HepG2 (cell line): ENCODE results near the gene MUC13. TPM values are rescaled to one million over a fixed set of nuclear protein-coding genes. Genes with fewer than 3 reads are reported as not detected.

Source experiments
- GTF2F1 ChIP-seq: fragments of 150-350 bp; IDR thresholded peaks from 2 replicates; pipeline ENCODE4 v1.6.1; 2014; ENCODE audit warnings: low read length
- HMGA1 ChIP-seq: sonication (generic); formaldehyde crosslinking; conservative IDR thresholded peaks from 2 replicates; pipeline ENCODE4 v1.4.0; 2020; ENCODE audit warnings: missing genetic modification reagents
- KDM1A ChIP-seq: IDR thresholded peaks from 2 replicates; pipeline ENCODE4 v1.6.1; 2016; ENCODE audit warnings: missing compliant biosample characterization
- MAF1 ChIP-seq: sonication (generic); formaldehyde crosslinking; IDR thresholded peaks from 2 replicates; pipeline ENCODE4 v1.5.0; 2020; ENCODE audit warnings: missing genetic modification reagents, borderline replicate concordance
- PHF5A ChIP-seq: IDR thresholded peaks from one replicate; pipeline ENCODE4 v1.6.1; 2018; ENCODE audit warnings: low read depth, missing genetic modification reagents; ENCODE audit not compliant: unreplicated experiment
- RBM22 ChIP-seq: fragments of 200-400 bp; formaldehyde crosslinking; optimal IDR thresholded peaks from 2 replicates; pipeline ENCODE3; 2017; ENCODE audit warnings: mild to moderate bottlenecking, low read length, moderate library complexity
- SAFB2 ChIP-seq: sonication (generic); formaldehyde crosslinking; IDR thresholded peaks from 2 replicates; pipeline ENCODE4 v1.5.1; 2020; ENCODE audit warnings: missing genetic modification reagents, low read depth, mild to moderate bottlenecking, borderline replicate concordance
- SALL1 ChIP-seq: sonication (generic); formaldehyde crosslinking; IDR thresholded peaks from 2 replicates; pipeline ENCODE4 v1.8.0; 2022; ENCODE audit warnings: mild to moderate bottlenecking, missing genetic modification reagents
- ZFAT ChIP-seq: sonication (generic); formaldehyde crosslinking; conservative IDR thresholded peaks from 2 replicates; pipeline ENCODE4 v1.8.1; 2023; ENCODE audit warnings: missing genetic modification reagents, inconsistent platforms
- ZNF12 ChIP-seq: sonication (generic); formaldehyde crosslinking; IDR thresholded peaks from 2 replicates; pipeline ENCODE4 v1.5.0; 2020; ENCODE audit warnings: missing genetic modification reagents
- ZNF20 ChIP-seq: sonication (generic); formaldehyde crosslinking; IDR thresholded peaks from 2 replicates; pipeline ENCODE4 v1.4.0; 2020; ENCODE audit warnings: mild to moderate bottlenecking, moderate library complexity, missing genetic modification reagents
- ZNF331 ChIP-seq: sonication (generic); formaldehyde crosslinking; IDR thresholded peaks from 2 replicates; pipeline ENCODE4 v1.4.0; 2020; ENCODE audit warnings: missing genetic modification reagents
- ZNF354B ChIP-seq: sonication (generic); formaldehyde crosslinking; IDR thresholded peaks from 2 replicates; pipeline ENCODE4 v1.8.0; 2022; ENCODE audit warnings: mild to moderate bottlenecking, missing genetic modification reagents
- ZNF496 ChIP-seq: sonication (generic); formaldehyde crosslinking; IDR thresholded peaks from 2 replicates; pipeline ENCODE4 v1.8.1; 2023; ENCODE audit warnings: mild to moderate bottlenecking, moderate library complexity, missing genetic modification reagents; ENCODE audit not compliant: insufficient replicate concordance
- ZNF558 ChIP-seq: sonication (generic); formaldehyde crosslinking; IDR thresholded peaks from 2 replicates; pipeline ENCODE4 v1.9.0; 2022; ENCODE audit warnings: mild to moderate bottlenecking, missing genetic modification reagents, borderline replicate concordance
- ZNF788 ChIP-seq: sonication (generic); formaldehyde crosslinking; IDR thresholded peaks from 2 replicates; pipeline ENCODE4 v1.5.0; 2020; ENCODE audit warnings: mild to moderate bottlenecking, missing genetic modification reagents, borderline replicate concordance
- ZNF891 ChIP-seq: sonication (generic); formaldehyde crosslinking; IDR thresholded peaks from 2 replicates; pipeline ENCODE4 v1.5.0; 2020; ENCODE audit warnings: mild to moderate bottlenecking, missing genetic modification reagents
- polyA plus RNA-seq, 8 experiments: library from polyadenylated mRNA; depleted of rRNA in 3 of 8; stranded (reverse) in 7 of 8; unstranded in 1 of 8; fragments of >200 nt; fragmentation: Illumina TruSeq in 4 of 8; extraction: Trizol in 4 of 8; gene quantifications; 2 replicates each; pipeline versions ENCODE4 v1.2.1 to v1.2.3, GENCODE V29; 2011 to 2016; ENCODE audit warnings: low read depth in 4 of 8, missing spikeins in 1 of 8, mixed read lengths in 1 of 8; ENCODE audit not compliant: insufficient read depth in 1 of 8
- total RNA-seq, 5 experiments: library from RNA; depleted of rRNA; stranded (reverse); fragments of >200 nt; fragmentation: Illumina TruSeq; extraction: Trizol; gene quantifications; 2 replicates each; pipeline ENCODE4 v1.2.3, GENCODE V29; 2016; ENCODE audit warnings: low read depth in 1 of 5
- TF ChIP-seq, protein P1 (sequence below): sonication (generic); formaldehyde crosslinking; IDR thresholded peaks from 2 replicates; pipeline ENCODE4 v1.4.0; 2020; ENCODE audit warnings: missing genetic modification reagents, borderline replicate concordance
- TF ChIP-seq, protein P2 (sequence below): sonication (generic); formaldehyde crosslinking; IDR thresholded peaks from 2 replicates; pipeline ENCODE4 v1.4.0; 2020; ENCODE audit warnings: missing genetic modification reagents
- TF ChIP-seq, protein P3 (sequence below): sonication (generic); formaldehyde crosslinking; IDR thresholded peaks from 2 replicates; pipeline ENCODE4 v1.5.1; 2020; ENCODE audit warnings: mild to moderate bottlenecking, missing genetic modification reagents

The MUC13 gene
- total and polyA plus RNA-seq, 2 of the 13 experiments (the other 11 are each of a cell fraction or from before 2014, with no cell fraction given), result 0.04 to 1.2 TPM

DNA sequence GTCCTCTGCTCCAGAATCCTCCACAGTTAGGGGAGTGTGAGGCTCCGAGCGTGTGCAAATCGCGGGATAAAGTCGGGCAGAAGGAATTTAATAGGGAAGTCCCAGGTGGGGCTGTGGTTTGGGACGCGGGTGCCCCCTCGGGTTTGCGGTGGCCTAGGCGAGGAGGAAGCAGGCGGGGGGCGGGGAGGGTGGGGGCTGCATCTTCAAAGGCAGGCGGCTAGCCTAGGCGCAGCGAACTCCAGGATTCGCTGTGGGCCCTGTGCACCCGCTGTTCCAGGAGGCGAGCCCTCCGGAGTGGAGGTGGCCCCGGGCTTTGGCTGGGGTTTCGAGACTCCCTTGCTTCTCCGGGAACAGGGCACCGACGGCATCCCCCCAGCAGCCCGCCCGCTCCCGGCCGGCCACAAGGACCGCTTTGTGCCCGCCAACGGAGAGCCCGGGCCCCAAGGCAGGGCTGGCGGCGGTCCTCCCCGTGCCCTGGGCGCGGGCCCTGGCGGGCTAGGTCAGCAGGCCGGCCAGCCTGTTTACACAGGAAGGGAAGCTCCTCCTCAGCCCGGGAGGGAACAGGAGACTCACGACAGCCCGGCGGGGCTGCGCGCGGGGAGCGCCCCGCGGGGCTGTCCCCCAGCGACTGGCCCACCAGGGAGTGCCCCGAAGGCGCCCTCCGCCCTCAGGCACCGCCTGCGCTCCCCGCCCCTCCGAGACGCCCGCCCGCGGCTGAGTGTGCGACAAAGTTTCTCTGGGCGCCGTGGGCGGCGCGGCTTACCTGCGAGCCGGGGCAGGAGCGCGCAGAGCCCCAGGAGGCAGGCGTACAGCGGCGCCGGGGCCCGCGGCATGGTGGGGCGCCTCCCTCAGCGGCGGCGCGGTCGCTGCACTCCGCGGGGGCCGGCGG, 48.1 kb downstream of the MUC13 start (continued):
- TF ChIP-seq SALL1 (CRISPR knock-in tag) (peak; percentile 47; the same call in 1 of the 2 replicates), KDM1A (CRISPR knock-in tag) (no peak), ZNF331 (no peak), HMGA1 (CRISPR knock-in tag) (no peak), ZNF558 (0 out of 2 replicates have a peak, but pooled peaks have one; percentile 33), PHF5A (no peak), MAF1 (CRISPR knock-in tag) (no peak), ZNF354B (no peak), ZNF496 (CRISPR knock-in tag) (no peak), SAFB2 (CRISPR knock-in tag) (no peak), GTF2F1 (no peak), ZFAT (CRISPR knock-in tag) (no peak), ZNF788 (CRISPR knock-in tag) (peak; percentile 43; the same call in 1 of the 2 replicates), ZNF20 (CRISPR knock-in tag) (no peak), RBM22 (no peak), ZNF891 (0 out of 2 replicates have a peak, but pooled peaks have one; percentile 35), ZNF12 (CRISPR knock-in tag) (no peak)
- TF ChIP-seq, protein P1, sequence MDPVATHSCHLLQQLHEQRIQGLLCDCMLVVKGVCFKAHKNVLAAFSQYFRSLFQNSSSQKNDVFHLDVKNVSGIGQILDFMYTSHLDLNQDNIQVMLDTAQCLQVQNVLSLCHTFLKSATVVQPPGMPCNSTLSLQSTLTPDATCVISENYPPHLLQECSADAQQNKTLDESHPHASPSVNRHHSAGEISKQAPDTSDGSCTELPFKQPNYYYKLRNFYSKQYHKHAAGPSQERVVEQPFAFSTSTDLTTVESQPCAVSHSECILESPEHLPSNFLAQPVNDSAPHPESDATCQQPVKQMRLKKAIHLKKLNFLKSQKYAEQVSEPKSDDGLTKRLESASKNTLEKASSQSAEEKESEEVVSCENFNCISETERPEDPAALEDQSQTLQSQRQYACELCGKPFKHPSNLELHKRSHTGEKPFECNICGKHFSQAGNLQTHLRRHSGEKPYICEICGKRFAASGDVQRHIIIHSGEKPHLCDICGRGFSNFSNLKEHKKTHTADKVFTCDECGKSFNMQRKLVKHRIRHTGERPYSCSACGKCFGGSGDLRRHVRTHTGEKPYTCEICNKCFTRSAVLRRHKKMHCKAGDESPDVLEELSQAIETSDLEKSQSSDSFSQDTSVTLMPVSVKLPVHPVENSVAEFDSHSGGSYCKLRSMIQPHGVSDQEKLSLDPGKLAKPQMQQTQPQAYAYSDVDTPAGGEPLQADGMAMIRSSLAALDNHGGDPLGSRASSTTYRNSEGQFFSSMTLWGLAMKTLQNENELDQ (CRISPR knock-in tag), result no peak
- TF ChIP-seq, protein P2, sequence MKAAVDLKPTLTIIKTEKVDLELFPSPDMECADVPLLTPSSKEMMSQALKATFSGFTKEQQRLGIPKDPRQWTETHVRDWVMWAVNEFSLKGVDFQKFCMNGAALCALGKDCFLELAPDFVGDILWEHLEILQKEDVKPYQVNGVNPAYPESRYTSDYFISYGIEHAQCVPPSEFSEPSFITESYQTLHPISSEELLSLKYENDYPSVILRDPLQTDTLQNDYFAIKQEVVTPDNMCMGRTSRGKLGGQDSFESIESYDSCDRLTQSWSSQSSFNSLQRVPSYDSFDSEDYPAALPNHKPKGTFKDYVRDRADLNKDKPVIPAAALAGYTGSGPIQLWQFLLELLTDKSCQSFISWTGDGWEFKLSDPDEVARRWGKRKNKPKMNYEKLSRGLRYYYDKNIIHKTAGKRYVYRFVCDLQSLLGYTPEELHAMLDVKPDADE (CRISPR knock-in tag), result no peak
- TF ChIP-seq, protein P3, sequence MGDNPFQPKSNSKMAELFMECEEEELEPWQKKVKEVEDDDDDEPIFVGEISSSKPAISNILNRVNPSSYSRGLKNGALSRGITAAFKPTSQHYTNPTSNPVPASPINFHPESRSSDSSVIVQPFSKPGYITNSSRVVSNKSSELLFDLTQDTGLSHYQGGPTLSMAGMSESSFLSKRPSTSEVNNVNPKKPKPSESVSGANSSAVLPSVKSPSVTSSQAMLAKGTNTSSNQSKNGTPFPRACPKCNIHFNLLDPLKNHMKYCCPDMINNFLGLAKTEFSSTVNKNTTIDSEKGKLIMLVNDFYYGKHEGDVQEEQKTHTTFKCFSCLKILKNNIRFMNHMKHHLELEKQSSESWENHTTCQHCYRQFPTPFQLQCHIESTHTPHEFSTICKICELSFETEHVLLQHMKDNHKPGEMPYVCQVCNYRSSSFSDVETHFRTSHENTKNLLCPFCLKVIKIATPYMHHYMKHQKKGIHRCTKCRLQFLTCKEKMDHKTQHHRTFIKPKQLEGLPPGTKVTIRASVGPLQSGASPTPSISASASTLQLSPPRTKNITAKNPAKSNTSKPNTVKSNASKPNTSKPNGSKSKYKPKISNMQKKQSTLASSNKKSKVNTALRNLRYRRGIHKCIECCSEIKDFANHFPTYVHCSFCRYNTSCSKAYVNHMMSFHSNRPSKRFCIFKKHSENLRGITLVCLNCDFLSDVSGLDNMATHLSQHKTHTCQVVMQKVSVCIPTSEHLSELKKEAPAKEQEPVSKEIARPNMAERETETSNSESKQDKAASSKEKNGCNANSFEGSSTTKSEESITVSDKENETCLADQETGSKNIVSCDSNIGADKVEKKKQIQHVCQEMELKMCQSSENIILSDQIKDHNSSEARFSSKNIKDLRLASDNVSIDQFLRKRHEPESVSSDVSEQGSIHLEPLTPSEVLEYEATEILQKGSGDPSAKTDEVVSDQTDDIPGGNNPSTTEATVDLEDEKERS (CRISPR knock-in tag), result no peak
